ENCODE measurements around the gene MRPS30. TPM values are rescaled to one million over a fixed set of nuclear protein-coding genes. Genes with fewer than 3 reads are reported as not detected.
A peak's percentile ranks its signal among the peaks of the same experiment; 100 is the strongest.
"Not testable (repeated sequence)": the region's sequence is repeated elsewhere in the genome, so short reads cannot be mapped to it uniquely, and the experiment has no call there.

Gene MRPS30
- total RNA-seq, 2 donors from 2014 or later, result 29.0 to 49.0 TPM

GRCh38 chr5:44774279-44774880 lies 34.4 kb upstream of the MRPS30 start:
- DNase-seq (peak in 3 of 4 donors; percentile 5 to 11 (median 10)), ATAC-seq (peak; percentile 59)
- intact Hi-C loops (cut with DNase I), result no loop called here
- TF ChIP-seq POLR2A (IDR thresholded peaks at IDR 0.05), result no peak
- TF ChIP-seq, protein P1, sequence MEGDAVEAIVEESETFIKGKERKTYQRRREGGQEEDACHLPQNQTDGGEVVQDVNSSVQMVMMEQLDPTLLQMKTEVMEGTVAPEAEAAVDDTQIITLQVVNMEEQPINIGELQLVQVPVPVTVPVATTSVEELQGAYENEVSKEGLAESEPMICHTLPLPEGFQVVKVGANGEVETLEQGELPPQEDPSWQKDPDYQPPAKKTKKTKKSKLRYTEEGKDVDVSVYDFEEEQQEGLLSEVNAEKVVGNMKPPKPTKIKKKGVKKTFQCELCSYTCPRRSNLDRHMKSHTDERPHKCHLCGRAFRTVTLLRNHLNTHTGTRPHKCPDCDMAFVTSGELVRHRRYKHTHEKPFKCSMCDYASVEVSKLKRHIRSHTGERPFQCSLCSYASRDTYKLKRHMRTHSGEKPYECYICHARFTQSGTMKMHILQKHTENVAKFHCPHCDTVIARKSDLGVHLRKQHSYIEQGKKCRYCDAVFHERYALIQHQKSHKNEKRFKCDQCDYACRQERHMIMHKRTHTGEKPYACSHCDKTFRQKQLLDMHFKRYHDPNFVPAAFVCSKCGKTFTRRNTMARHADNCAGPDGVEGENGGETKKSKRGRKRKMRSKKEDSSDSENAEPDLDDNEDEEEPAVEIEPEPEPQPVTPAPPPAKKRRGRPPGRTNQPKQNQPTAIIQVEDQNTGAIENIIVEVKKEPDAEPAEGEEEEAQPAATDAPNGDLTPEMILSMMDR (IDR thresholded peaks at IDR 0.05), result peak; percentile 23 to 72 (median 64)
- Histone ChIP-seq H3K27ac (no peak overlapping the region), H3K27me3 (no peaks in the 10 kb centered on the region), H3K36me3 (replicated peaks in 1 of 2; ENCODE audit: insufficient read depth in 1 of 2, low read depth in 2 of 2) (no peaks in the 10 kb centered on the region), H3K4me3 (no peak overlapping the region), H3K4me1 (no peaks in the 10 kb centered on the region), H3K9me3 (no peaks in the 10 kb centered on the region)
- WGBS, 2 donors, result 0 to 2% methylated on average over 1 of the region's 1 CpG

DNA sequence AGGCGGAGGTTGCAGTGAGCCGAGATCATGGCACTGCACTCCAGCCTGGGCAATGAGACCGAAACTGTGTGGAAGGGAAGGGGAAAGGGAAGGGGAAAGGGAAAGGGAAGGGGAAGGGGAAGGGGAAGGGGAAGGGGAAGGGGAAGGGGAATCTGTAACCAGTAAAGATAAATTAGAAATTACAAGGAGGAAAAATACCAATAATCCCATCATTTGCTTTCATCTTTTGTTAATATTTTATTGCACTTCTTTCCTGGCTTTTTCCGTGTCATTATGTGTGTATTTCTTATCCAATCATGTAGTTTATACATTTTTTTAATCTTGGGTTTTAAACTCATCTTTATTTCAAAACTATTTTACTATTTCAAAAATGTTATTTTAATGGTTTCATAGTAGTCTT lies 29.6 kb upstream of the MRPS30 start:
- H3K27ac ChIP-seq, result no peak overlapping the region
- no peaks in the 10 kb centered on the region for H3K4me1 ChIP-seq
- ATAC-seq (no peak), DNase-seq (no peak)
- no peak overlapping the region for H3K4me3 ChIP-seq
- H3K27me3 ChIP-seq, result no peaks in the 10 kb centered on the region
- TF ChIP-seq, protein P1 (IDR thresholded peaks at IDR 0.05), result no peak
- TF ChIP-seq POLR2A (IDR thresholded peaks at IDR 0.05), result no peak
- no peaks in the 10 kb centered on the region for H3K9me3 ChIP-seq
- intact Hi-C loops (cut with DNase I), result no loop called here
- H3K36me3 ChIP-seq (replicated peaks in 1 of 2; ENCODE audit: insufficient read depth in 1 of 2, low read depth in 2 of 2), result no peaks in the 10 kb centered on the region
- WGBS, 2 donors, result 84% methylated on average over 4 of the region's 4 CpGs

GRCh38 chr5:44783634-44784315 lies 25.0 kb upstream of the MRPS30 start:
- intact Hi-C loops (cut with DNase I), result no loop called here
- H3K4me1 ChIP-seq, result no peaks in the 10 kb centered on the region
- H3K9me3 ChIP-seq, result no peaks in the 10 kb centered on the region
- 85 to 91% methylated on average over 4 of the region's 4 CpGs for WGBS, 2 donors
- no peaks in the 10 kb centered on the region for H3K27me3 ChIP-seq
- ATAC-seq (no peak), DNase-seq (no peak)
- no peak overlapping the region for H3K4me3 ChIP-seq
- no peak overlapping the region for H3K27ac ChIP-seq
- H3K36me3 ChIP-seq (replicated peaks in 1 of 2; ENCODE audit: insufficient read depth in 1 of 2, low read depth in 2 of 2), result no peaks in the 10 kb centered on the region
- no peak for TF ChIP-seq POLR2A (IDR thresholded peaks at IDR 0.05)
- TF ChIP-seq, protein P1 (IDR thresholded peaks at IDR 0.05), result no peak

GRCh38 chr5:44787731-44788130 lies 21.0 kb upstream of the MRPS30 start:
- no peak for DNase-seq
- 79 to 86% methylated on average over 3 of the region's 3 CpGs for WGBS, 2 donors
- H3K9me3 ChIP-seq, result peaks cover 0 to 2% (median 0%) of the 10 kb centered on the region in 3 donors
- no peak for TF ChIP-seq POLR2A (IDR thresholded peaks at IDR 0.05)
- TF ChIP-seq, protein P1 (IDR thresholded peaks at IDR 0.05), result no peak
- H3K27ac ChIP-seq, result no peak overlapping the region
- intact Hi-C loops (cut with DNase I), result no loop called here
- no peaks in the 10 kb centered on the region for H3K4me1 ChIP-seq
- H3K4me3 ChIP-seq, result no peak overlapping the region
- ATAC-seq, result no peak
- no peaks in the 10 kb centered on the region for H3K27me3 ChIP-seq
- no peaks in the 10 kb centered on the region for H3K36me3 ChIP-seq (replicated peaks in 1 of 2; ENCODE audit: insufficient read depth in 1 of 2, low read depth in 2 of 2)

DNA sequence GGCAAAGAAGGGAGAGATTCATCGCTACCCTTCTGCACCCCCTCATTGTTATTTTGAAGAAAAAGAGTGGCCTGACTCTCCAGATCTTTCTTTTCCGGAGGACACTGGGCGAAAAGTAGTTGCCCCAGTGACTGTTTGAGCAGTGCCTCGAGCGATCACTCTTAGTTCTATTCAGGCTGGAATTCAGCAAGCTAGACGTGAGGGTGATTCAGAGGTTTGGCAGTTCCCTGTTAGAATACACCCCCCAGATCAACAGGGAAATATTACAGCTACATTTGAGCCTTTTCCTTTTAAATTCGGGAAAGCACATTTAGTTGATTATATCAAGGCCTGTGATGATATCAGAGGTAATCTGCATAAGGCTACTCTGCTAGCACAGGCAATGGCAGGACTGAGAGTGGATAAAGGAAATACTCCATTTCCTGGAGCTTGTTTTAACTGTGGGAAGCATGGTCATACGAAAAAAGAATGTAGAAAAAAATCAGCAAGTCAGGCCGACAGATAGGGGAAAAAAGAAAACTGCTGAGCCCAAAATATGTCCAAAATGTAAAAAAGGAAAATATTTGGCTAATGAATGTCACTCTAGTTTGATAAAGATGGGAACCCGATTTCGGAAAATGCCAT lies 19.3 kb upstream of the MRPS30 start:
- H3K36me3 ChIP-seq (replicated peaks in 1 of 2; ENCODE audit: insufficient read depth in 1 of 2, low read depth in 2 of 2); DNase-seq; H3K27ac ChIP-seq; H3K4me3 ChIP-seq; H3K4me1 ChIP-seq; ATAC-seq; intact Hi-C loops (cut with DNase I); H3K27me3 ChIP-seq: not testable (repeated sequence)
- H3K9me3 ChIP-seq, result peaks cover 0 to 15% (median 0%) of the 10 kb centered on the region in 3 donors
- 77 to 82% methylated on average over 11 of the region's 11 CpGs for WGBS, 2 donors

GRCh38 chr5:44792031-44792673 lies 16.6 kb upstream of the MRPS30 start:
- H3K27ac ChIP-seq; intact Hi-C loops (cut with DNase I); H3K36me3 ChIP-seq (replicated peaks in 1 of 2; ENCODE audit: insufficient read depth in 1 of 2, low read depth in 2 of 2); ATAC-seq; H3K27me3 ChIP-seq; H3K4me1 ChIP-seq; DNase-seq; H3K4me3 ChIP-seq: not testable (repeated sequence)
- WGBS, 2 donors, result 80 to 90% methylated on average over 8 of the region's 8 CpGs
- H3K9me3 ChIP-seq, result peaks cover 0 to 15% (median 0%) of the 10 kb centered on the region in 3 donors
